Cardiac fibroblast (primary cell): ENCODE results near the gene ANKRD24.
"Not testable (repeated sequence)": the region's sequence is repeated elsewhere in the genome, so short reads cannot be mapped to it uniquely, and the experiment has no call there.

Experiments
- DNase-seq, 2 donors: peaks; one replicate each; pipeline versions ENCODE4 v3.0.0 to v3.0.0-alpha.2; 2010; ENCODE audit warnings: low read depth in 2 of 2
- H3K4me3 ChIP-seq, 2 donors: replicated peaks in 1 of 2; 1 replicate in 1 of 2; 2 replicates in 1 of 2; pipeline ENCODE4 v1.5.1; 2011; ENCODE audit warnings: low read depth in 2 of 2, low read length in 2 of 2, mild to moderate bottlenecking in 2 of 2, moderate library complexity in 1 of 2
- TF ChIP-seq, protein P1 (sequence below): IDR thresholded peaks from one replicate; pipeline ENCODE4 v1.5.1; 2011; ENCODE audit warnings: low read depth, mild to moderate bottlenecking, low read length, inconsistent platforms

Gene ANKRD24

DNA sequence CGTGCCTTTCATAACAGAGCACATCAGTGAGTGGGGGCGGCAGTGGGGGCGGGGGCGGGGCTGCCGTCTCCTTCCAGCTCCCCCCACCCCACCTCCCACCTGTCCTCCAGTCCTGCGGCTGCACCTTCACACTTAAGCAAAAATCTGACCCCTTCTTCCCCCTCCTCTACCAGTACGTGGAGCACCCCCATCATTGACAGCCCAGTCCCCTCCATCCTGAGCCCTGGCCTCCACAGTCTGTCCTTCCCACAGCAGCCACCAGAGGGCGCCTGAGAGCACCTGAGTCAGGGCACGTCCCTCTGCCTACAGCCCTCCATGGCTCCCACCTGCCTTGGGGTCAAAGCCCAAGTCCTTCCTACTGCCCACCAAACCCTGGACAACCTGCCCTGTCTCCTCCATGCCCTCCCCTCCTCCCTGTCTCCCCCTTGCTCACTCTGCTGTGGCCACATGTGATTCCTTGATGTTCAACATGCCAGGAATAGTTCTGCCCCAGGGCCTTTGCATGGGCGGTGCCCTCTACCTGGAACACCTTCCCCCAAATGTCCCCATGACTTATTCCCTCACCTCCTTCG lies 50.9 kb downstream of the ANKRD24 start:
- DNase-seq, result peak; percentile 23 to 41
- TF ChIP-seq, protein P1, sequence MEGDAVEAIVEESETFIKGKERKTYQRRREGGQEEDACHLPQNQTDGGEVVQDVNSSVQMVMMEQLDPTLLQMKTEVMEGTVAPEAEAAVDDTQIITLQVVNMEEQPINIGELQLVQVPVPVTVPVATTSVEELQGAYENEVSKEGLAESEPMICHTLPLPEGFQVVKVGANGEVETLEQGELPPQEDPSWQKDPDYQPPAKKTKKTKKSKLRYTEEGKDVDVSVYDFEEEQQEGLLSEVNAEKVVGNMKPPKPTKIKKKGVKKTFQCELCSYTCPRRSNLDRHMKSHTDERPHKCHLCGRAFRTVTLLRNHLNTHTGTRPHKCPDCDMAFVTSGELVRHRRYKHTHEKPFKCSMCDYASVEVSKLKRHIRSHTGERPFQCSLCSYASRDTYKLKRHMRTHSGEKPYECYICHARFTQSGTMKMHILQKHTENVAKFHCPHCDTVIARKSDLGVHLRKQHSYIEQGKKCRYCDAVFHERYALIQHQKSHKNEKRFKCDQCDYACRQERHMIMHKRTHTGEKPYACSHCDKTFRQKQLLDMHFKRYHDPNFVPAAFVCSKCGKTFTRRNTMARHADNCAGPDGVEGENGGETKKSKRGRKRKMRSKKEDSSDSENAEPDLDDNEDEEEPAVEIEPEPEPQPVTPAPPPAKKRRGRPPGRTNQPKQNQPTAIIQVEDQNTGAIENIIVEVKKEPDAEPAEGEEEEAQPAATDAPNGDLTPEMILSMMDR, result peak; percentile 86
- H3K4me3 ChIP-seq, result no peak overlapping the region

DNA sequence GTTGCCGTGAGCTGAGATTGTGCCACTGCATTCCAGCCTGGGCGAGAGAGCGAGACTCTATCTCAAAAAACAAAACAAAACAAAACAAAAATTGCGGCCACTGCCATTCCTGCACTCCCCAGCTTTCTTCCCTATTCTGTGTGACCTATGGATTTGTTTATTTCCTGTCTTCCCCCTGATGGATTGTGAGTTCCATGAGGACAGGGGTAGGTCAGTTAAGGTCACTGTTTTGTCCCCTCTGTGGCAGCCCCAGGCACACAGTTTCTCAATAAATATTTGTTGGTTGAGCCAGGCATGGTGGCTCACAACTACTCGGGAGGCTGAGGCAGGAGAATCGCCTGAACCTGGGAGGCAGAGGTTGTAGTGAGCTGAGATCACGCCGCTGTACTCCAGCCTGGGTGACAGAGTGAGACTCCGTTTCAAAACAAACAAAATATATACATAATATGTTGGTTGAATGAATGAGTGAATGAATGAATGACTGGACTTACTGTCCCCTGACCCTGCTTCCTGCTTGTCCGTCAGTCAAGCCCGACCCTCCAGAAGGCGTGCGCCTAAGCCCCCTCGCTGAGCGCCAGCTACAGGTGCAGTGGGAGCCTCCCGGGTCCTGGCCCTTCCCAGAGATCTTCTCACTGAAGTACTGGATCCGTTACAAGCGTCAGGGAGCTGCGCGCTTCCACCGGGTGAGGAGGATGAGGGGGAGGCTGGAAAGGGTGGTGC lies 51.8 kb downstream of the ANKRD24 start:
- TF ChIP-seq, protein P1, result no peak
- no peak for DNase-seq
- no peak overlapping the region for H3K4me3 ChIP-seq

DNA sequence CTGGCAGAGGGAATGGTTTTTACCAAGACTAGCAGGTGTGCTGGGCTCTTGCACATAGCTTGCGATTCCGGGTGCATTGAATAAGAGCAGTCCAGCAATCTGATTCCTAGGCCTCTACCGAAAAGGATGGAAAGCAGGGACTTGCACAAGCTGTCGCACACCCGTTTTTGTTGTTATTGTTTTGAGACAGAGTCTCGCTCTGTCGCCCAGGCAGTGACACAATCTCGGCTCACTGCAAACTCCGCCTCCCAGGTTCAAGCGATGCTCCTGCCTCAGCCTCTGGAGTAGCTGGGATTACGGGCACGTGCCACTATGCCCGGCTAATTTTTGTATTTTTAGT lies 52.3 kb downstream of the ANKRD24 start:
- TF ChIP-seq, protein P1, result no peak
- DNase-seq, result no peak
- no peak overlapping the region for H3K4me3 ChIP-seq

DNA sequence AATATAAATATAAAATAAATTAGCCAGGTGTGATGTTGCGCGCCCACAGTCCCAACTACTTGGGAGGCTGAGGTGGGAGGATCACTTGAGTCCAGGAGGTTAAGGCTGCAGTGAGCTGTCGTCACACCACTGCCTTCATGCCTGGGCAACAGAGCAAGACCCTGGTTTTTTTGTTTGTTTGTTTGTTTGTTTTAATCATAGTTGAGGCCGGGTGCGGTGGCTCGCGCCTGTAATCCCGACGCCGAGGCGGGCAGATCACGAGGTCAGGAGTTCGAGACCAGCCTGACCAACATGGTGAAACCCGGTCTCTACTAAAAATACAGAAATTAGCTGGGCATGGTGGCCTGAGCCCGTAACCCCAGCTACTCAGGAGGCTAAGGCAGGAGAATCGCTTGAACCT lies 55.0 kb downstream of the ANKRD24 start:
- DNase-seq, H3K4me3 ChIP-seq: not testable (repeated sequence)

DNA sequence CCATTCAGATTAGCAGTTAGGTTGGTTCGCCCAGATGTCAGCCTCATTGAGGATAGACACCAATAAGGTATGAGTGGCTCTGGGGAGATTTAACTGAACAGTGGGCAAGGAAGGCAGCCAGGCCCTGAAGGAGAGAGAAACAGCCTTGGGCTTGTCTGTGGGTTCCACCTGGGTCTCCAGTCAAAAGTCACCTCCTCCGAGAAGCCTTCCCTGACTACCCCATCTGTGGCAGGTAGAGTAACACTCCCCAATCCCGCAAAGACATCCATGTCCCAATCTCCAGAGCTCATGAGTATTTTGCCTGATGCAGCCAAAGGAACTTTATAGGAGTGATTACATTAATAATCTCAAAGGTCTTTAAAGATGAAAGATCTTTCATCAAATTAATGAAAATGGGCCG lies 56.3 kb downstream of the ANKRD24 start:
- TF ChIP-seq, protein P1, result no peak
- DNase-seq, result no peak
- no peak overlapping the region for H3K4me3 ChIP-seq

DNA sequence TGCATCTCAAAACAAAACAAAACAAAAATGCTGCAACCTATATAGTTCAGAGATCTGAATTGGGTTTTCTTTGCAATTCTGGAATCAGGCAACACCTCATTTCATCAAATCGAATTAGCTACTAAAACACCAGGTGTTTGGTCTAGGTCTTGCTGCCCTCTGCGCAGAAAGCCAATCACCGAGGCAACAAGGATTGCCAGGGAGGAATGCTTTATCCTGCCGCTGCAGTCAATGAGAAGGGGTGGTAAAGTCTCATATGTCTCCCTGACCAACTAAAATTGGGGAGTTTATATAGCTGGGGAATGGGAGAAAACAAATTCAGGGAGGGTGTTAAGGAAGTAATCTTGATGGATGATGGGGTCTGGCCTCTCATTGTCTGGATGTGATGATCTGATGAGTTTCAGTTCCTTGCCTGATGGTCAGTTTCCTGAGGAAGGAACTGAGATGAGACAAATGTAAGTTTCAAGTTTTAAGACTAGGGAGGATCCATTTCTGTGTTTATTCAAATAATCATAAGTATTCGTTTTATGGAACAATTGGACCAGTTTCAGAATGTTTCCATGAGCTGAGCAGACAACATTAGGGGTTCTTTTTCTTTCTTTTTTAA lies 59.4 kb downstream of the ANKRD24 start:
- TF ChIP-seq, protein P1, result no peak
- H3K4me3 ChIP-seq, result no peak overlapping the region
- no peak for DNase-seq

DNA sequence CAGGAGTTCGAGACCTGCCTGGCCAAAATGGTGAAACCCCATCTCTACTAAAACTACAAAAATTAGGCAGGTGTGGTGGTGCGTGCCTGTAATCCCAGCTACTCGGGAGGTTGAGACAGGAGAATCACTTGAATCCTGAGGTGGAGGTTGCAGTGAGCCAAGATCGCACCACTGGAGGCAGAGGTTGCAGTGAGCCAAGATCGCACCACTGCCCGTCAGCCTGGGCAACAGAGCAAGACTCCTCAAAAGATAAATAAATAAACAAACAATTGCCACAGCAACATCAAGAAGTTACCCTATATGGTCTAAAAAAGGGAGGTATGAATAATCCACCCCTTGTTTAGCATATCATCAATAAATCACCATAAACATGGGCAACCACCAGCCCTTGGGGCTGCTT lies 63.4 kb downstream of the ANKRD24 start:
- not testable (repeated sequence) for H3K4me3 ChIP-seq, DNase-seq
